Mesendoderm (in vitro differentiated cells): ENCODE data around the gene ASIP.

Experiments used
- DNase-seq: peaks from one replicate; pipeline ENCODE4 v3.0.0; 2013
- H2AK5ac ChIP-seq: 2 replicates; pipeline ENCODE4 v1.6.1; 2013; ENCODE audit warnings: low read length, inconsistent platforms
- H2BK120ac ChIP-seq: 2 replicates; pipeline ENCODE4 v1.6.1; 2013; ENCODE audit warnings: low read depth, mild to moderate bottlenecking, low read length, moderate library complexity, mixed read lengths
- H2BK15ac ChIP-seq: replicated peaks from 2 replicates; pipeline ENCODE4 v1.6.1; 2013; ENCODE audit warnings: low read depth, mild to moderate bottlenecking, moderate library complexity
- H2BK5ac ChIP-seq: 2 replicates; pipeline ENCODE4 v1.6.1; 2013; ENCODE audit warnings: low read length, inconsistent platforms
- H3K18ac ChIP-seq: 2 replicates; pipeline ENCODE4 v1.6.1; 2013; ENCODE audit warnings: mild to moderate bottlenecking, low read length, mixed read lengths
- H3K23ac ChIP-seq: one replicate; pipeline ENCODE4 v1.6.1; 2013; ENCODE audit warnings: low read length
- H3K27ac ChIP-seq: 2 replicates; pipeline ENCODE4 v1.5.1; 2013; ENCODE audit warnings: low read depth, mild to moderate bottlenecking, inconsistent platforms, low read length, moderate library complexity
- H3K27me3 ChIP-seq: 2 replicates; pipeline ENCODE4 v1.6.1; 2013; ENCODE audit warnings: low read length, control low read depth, mild to moderate bottlenecking, inconsistent platforms; ENCODE audit not compliant: insufficient read depth, poor library complexity
- H3K36me3 ChIP-seq: 2 replicates; pipeline ENCODE4 v1.6.1; 2013; ENCODE audit warnings: low read length, inconsistent platforms; ENCODE audit not compliant: control insufficient read depth, insufficient read depth
- H3K4ac ChIP-seq: one replicate; pipeline ENCODE4 v1.6.1; 2013; ENCODE audit warnings: low read depth, mild to moderate bottlenecking, low read length, moderate library complexity
- H3K4me1 ChIP-seq: 2 replicates; pipeline ENCODE4 v1.6.1; 2013; ENCODE audit warnings: low read depth, low read length, inconsistent platforms; ENCODE audit not compliant: control insufficient read depth
- H3K4me2 ChIP-seq: 2 replicates; pipeline ENCODE4 v1.6.1; 2013; ENCODE audit warnings: low read length
- H3K4me3 ChIP-seq: 2 replicates; pipeline ENCODE4 v1.5.1; 2013; ENCODE audit warnings: mild to moderate bottlenecking, low read length
- H3K56ac ChIP-seq: one replicate; pipeline ENCODE4 v1.6.1; 2013; ENCODE audit warnings: low read length
- H3K79me1 ChIP-seq: 2 replicates; pipeline ENCODE4 v1.6.1; 2013; ENCODE audit warnings: low read length, inconsistent platforms
- H3K79me2 ChIP-seq: 2 replicates; pipeline ENCODE4 v1.6.1; 2013; ENCODE audit warnings: mild to moderate bottlenecking, low read length; ENCODE audit not compliant: control insufficient read depth, insufficient read depth
- H3K9ac ChIP-seq: 2 replicates; pipeline ENCODE4 v1.6.1; 2013; ENCODE audit warnings: low read length, inconsistent platforms
- H4K5ac ChIP-seq: one replicate; pipeline ENCODE4 v1.6.1; 2013; ENCODE audit warnings: low read length
- H4K8ac ChIP-seq: one replicate; pipeline ENCODE4 v1.6.1; 2013; ENCODE audit warnings: low read depth, mild to moderate bottlenecking, control low read depth, low read length, moderate library complexity
- WGBS: extraction: QIAGEN DNeasy Blood & Tissue Kit; methylation state at CpG from one replicate; pipeline ENCODE4 v1.1.7; 2013; ENCODE audit warnings: low lambda C conversion rate, missing lambda C conversion rate; ENCODE audit not compliant: insufficient coverage; ENCODE audit errors: extremely low coverage; 5-methylcytosine and 5-hydroxymethylcytosine counted together

ASIP gene

DNA sequence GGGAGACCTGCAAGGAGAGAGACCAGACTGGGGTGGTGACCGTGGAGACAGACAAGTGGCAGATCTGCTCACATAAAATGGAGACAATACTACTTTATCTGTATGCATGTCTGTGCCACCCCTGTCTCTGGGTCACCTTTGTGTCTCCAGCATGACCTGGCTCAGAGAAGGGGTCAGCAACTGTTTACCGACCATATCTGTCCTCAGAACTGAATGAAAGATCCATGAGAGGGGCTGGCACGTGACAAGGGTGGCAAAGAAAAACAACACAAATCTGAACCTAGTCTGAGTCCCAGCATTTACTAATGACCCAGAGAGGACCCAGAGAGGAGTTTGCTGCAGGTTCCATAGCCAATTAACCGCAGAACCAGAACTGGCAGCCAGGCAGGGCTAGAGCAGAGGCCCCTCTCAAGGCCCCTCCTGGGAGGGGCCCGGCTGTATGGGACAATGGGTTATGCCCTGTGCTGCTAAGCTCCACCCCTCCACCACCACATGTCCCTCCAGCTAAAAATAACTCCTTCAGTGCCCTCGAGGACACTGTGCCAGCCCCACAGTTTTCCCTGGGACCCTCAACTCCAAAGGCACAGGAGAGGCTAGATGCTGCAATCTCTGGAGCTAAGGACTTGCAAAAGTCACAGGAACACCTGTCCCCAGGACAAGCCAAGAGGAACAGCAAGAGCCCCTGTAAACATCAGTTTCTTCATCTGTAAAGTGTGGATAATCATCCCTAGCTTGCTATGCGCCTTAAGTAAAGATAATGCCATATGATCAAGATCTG, 59.8 kb downstream of the ASIP start:
- H2BK120ac ChIP-seq: no peak overlapping the region
- H3K4me3 ChIP-seq: no peak overlapping the region
- H3K36me3 ChIP-seq: no peaks in the 10 kb centered on the region
- no peak overlapping the region for H2BK5ac ChIP-seq
- WGBS: no CpG with 5 or more reads among the region's 7 CpGs
- no peak overlapping the region for H2AK5ac ChIP-seq
- H3K27me3 ChIP-seq: no peaks in the 10 kb centered on the region
- peaks cover 53% of the 10 kb centered on the region for H3K79me2 ChIP-seq
- peaks cover 11% of the 10 kb centered on the region for H3K79me1 ChIP-seq
- H3K4me2 ChIP-seq: peak overlapping the region; percentile 73
- no peak overlapping the region for H3K27ac ChIP-seq
- H3K9ac ChIP-seq: peak overlapping the region; percentile 15
- H3K23ac ChIP-seq: no peak overlapping the region
- no peak overlapping the region for H4K5ac ChIP-seq
- H3K4me1 ChIP-seq: peaks cover 6% of the 10 kb centered on the region
- no peak overlapping the region for H3K18ac ChIP-seq
- peak; percentile 58 for DNase-seq
- H2BK15ac ChIP-seq: no peak overlapping the region
- peak overlapping the region; percentile 59 for H3K56ac ChIP-seq
- no peak overlapping the region for H3K4ac ChIP-seq
- no peak overlapping the region for H4K8ac ChIP-seq

DNA sequence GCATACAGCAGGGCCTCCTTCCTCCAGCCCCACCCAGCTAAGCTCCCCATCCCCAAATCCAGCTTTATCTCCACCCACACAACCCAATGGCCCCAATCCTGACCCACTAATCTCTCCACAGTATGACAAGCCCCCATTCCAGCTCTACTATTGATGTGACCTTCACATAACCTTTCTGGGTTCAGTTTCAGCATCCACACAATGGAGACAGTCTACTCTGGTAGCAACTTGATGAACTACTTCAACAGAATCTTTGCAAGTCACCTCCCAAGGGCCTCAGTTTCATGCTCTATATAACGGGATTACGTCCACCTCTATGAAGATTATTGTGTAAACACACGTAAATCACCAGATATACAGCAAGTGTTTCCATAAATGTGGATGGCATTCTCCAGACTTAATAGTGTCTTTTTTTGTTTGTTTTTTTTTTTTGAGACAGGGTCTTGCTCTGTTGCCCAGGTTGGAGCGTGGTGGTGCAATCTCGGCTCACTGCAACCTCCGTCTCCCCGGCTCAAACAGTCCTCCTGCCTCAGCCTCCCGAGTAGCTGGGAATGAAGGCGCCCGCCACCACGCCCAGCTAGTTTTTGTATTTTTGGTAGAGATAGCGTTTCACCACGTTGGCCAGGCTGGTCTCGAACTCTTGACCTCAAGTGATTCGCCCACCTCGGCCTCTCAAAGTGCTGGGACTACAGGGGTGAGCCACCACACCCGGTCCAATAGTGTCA, 60.5 kb downstream of the ASIP start:
- H2BK15ac ChIP-seq: no peak overlapping the region
- no peak overlapping the region for H2BK120ac ChIP-seq
- H2AK5ac ChIP-seq: peak overlapping the region; percentile 94
- peak overlapping the region; percentile 73 for H3K4me2 ChIP-seq
- peaks cover 10% of the 10 kb centered on the region for H3K79me1 ChIP-seq
- H3K79me2 ChIP-seq: peaks cover 46% of the 10 kb centered on the region
- H3K23ac ChIP-seq: peak overlapping the region; percentile 6
- no peaks in the 10 kb centered on the region for H3K27me3 ChIP-seq
- no peak overlapping the region for H4K8ac ChIP-seq
- H3K18ac ChIP-seq: no peak overlapping the region
- peaks cover 6% of the 10 kb centered on the region for H3K4me1 ChIP-seq
- no peak overlapping the region for H2BK5ac ChIP-seq
- no peak overlapping the region for H3K27ac ChIP-seq
- peak overlapping the region; percentile 92 for H3K56ac ChIP-seq
- H3K36me3 ChIP-seq: no peaks in the 10 kb centered on the region
- peak overlapping the region; percentile 88 for H3K9ac ChIP-seq
- no peak for DNase-seq
- H3K4me3 ChIP-seq: peak overlapping the region; percentile 81
- H4K5ac ChIP-seq: no peak overlapping the region
- H3K4ac ChIP-seq: peak overlapping the region; percentile 40
- no CpG with 5 or more reads among the region's 17 CpGs for WGBS

DNA sequence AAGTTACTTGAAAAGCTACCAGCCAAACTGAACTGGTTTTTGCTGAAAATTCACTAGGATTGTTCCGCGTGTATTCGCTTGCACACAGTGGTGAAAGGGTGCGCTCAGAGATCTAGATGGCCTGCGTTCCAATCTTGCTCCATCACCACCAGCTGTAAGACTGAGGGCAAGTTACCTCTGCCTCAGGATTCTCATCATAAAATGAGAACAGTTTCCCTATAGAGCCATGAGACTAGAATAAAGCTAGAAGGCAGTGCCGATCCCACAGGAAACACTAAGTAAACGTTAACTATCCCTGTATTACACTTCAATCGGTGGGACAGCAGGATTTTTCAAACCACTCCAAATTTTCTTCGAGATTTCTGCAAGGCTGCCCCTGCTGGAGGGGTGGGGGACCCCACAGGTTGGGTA, 61.1 kb downstream of the ASIP start:
- Histone ChIP-seq H3K27me3 (no peaks in the 10 kb centered on the region), H2BK5ac (no peak overlapping the region), H3K9ac (peak overlapping the region; percentile 88), H2BK120ac (no peak overlapping the region), H3K18ac (peak overlapping the region; percentile 16), H2BK15ac (no peak overlapping the region), H3K23ac (peak overlapping the region; percentile 6), H4K5ac (peak overlapping the region; percentile 7), H3K79me1 (peaks cover 8% of the 10 kb centered on the region), H3K4me1 (peaks cover 6% of the 10 kb centered on the region), H3K79me2 (peaks cover 41% of the 10 kb centered on the region), H3K4me2 (peak overlapping the region; percentile 67), H3K4me3 (peak overlapping the region; percentile 81), H3K27ac (peak overlapping the region; percentile 26), H3K36me3 (no peaks in the 10 kb centered on the region), H4K8ac (no peak overlapping the region), H2AK5ac (peak overlapping the region; percentile 94), H3K4ac (peak overlapping the region; percentile 40), H3K56ac (peak overlapping the region; percentile 92)
- no CpG with 5 or more reads among the region's 9 CpGs for WGBS
- DNase-seq: no peak

DNA sequence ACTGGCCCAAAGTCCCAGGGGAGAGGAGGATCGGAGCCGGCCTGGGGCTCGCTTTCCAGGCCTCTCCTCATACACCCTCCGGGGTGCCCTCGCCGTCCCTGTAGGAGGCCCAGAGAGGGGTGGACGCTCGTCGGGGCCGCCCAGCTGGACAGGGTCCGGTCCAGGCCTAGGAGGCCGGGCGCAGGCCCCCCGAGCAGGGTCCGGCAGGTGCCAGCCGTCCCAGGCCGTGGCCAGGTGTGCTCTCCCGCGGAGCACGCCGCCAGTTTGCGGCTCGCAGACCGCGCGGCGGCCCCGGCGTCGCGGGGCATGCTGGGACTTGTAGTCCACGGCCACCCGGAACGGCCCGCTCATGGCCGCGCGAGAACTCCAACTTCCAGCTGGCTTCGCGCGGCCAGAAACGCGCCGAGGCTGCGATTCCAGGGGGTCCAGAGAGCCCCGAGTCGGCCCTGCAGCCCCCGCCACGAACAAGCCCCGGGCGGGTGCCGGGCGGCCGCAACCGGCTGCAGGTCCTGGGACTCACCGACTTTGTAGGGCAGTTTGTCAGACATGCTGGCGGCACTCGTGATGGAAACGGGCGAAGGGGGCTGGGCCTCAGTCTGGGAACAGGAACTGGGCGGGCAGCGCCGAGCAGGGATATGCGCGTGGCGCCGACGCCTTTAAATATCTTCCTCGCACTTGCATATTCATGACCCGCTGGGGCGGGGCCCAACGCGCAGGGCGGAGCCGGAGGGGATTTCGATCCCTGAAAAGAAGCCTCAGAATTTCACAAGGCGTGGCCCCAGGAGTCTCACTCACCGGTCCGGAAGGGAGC, 61.7 kb downstream of the ASIP start, which contains the start of gene AHCY:
AHCY (minus strand) TSS at position 633 of the 811 bp plus-strand sequence; CDS start at position 548, 85 bp downstream.
- peak; percentile 99 for DNase-seq
- Histone ChIP-seq H2BK5ac (peak within 1 kb of the TSS; percentile 29), H3K79me2 (peaks cover 36% of the 10 kb centered on the region), H2BK15ac (no peak within 1 kb of the TSS), H3K56ac (peak within 1 kb of the TSS; percentile 92), H3K79me1 (peaks cover 6% of the 10 kb centered on the region), H3K27ac (peak within 1 kb of the TSS; percentile 94), H3K4me2 (peak within 1 kb of the TSS; percentile 67), H2AK5ac (peak within 1 kb of the TSS; percentile 94), H3K27me3 (no peaks in the 10 kb centered on the region), H3K9ac (peak within 1 kb of the TSS; percentile 88), H4K8ac (no peak within 1 kb of the TSS), H3K4ac (peak within 1 kb of the TSS; percentile 40), H3K4me3 (peak within 1 kb of the TSS; percentile 81), H3K18ac (peak within 1 kb of the TSS; percentile 57), H4K5ac (peak within 1 kb of the TSS; percentile 7), H2BK120ac (no peak within 1 kb of the TSS), H3K4me1 (peaks cover 6% of the 10 kb centered on the region), H3K23ac (peak within 1 kb of the TSS; percentile 6), H3K36me3 (no peaks in the 10 kb centered on the region)
- WGBS: no CpG with 5 or more reads among the region's 79 CpGs

DNA sequence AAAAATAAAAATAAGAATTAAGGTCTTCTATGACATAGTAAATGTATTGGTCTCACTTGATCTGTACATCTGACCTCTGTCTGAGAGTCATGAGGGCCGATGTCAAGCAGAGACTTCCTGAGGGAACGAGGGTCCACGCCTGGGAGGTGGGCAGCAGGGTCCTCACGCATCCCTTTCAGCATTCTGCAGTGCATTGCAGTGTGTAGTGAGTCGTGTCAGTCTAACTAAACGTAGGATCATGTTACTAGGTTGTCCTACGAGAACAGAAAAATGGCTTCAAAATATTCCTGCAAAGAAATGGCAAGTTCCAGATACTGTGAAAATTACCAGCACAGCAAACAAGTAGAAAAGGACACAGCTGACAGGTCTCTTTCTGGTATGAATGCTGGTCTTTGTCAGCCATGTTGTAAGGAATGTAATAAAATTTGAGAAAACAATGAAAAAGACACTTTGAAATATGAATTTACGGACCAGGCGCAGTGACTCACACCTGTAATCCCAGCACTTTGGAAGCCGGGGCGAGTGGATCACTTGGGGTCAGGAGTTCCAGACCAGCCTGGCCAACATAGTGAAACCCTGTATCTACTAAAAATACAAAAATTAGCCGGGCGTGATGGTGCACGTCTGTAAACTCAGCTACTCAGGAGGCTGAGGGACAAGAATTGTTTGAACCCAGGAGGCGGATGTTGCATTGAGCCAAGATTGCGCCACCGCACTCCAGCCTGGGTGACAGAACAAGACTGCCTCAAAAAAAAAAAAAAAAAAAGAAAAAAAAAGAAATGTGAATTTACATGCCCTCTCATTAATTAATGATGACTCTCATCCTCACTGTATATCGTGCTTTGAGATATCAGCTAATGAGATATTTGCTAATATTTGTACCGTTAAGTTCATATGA, 64.4 kb downstream of the ASIP start:
- peaks cover 6% of the 10 kb centered on the region for H3K4me1 ChIP-seq
- no peak overlapping the region for H2BK5ac ChIP-seq
- WGBS: no CpG with 5 or more reads among the region's 19 CpGs
- H3K4me2 ChIP-seq: no peak overlapping the region
- no peak overlapping the region for H4K8ac ChIP-seq
- no peak overlapping the region for H3K27ac ChIP-seq
- H4K5ac ChIP-seq: no peak overlapping the region
- H3K18ac ChIP-seq: no peak overlapping the region
- no peaks in the 10 kb centered on the region for H3K36me3 ChIP-seq
- H3K4ac ChIP-seq: no peak overlapping the region
- no peak overlapping the region for H2BK120ac ChIP-seq
- no peak overlapping the region for H3K23ac ChIP-seq
- no peak overlapping the region for H3K4me3 ChIP-seq
- no peak overlapping the region for H2AK5ac ChIP-seq
- H3K9ac ChIP-seq: no peak overlapping the region
- H3K56ac ChIP-seq: no peak overlapping the region
- peaks cover 22% of the 10 kb centered on the region for H3K79me2 ChIP-seq
- peaks cover 6% of the 10 kb centered on the region for H3K79me1 ChIP-seq
- no peak overlapping the region for H2BK15ac ChIP-seq
- DNase-seq: no peak
- H3K27me3 ChIP-seq: no peaks in the 10 kb centered on the region
